Upper lobe of left lung (tissue), 6 donors: Measurements from ENCODE around the gene ZNF385B. TPM values are rescaled to one million over a fixed set of nuclear protein-coding genes. Genes with fewer than 3 reads are reported as not detected.

Experiments used
- ATAC-seq, 2 donors: fragments of 200-7000 bp; cut with Tn5 transposase; one replicate each; pipeline ENCODE4 v1.9.1; 2022; ENCODE audit warnings: mild to moderate bottlenecking in 2 of 2, moderate library complexity in 2 of 2; ENCODE audit not compliant: low FRiP score in 2 of 2
- DNase-seq, 2 donors: peaks; one replicate each; pipeline ENCODE4 v3.0.0-alpha.2; 2019 to 2020
- H3K27ac ChIP-seq, 4 donors: fragments of 200-600 bp; sonication (generic); one replicate each; pipeline ENCODE4 v1.5.1; 2016 to 2019
- H3K27me3 ChIP-seq, 4 donors: fragments of 200-600 bp; sonication (generic); one replicate each; pipeline ENCODE4 v1.5.1; 2017 to 2019
- H3K36me3 ChIP-seq, 4 donors: fragments of 200-600 bp; sonication (generic); one replicate each; pipeline ENCODE4 v1.5.1; 2016 to 2019
- H3K4me1 ChIP-seq, 4 donors: fragments of 200-600 bp; sonication (generic); one replicate each; pipeline ENCODE4 v1.5.1; 2018 to 2019
- H3K4me3 ChIP-seq, 4 donors: fragments of 200-600 bp; sonication (generic); one replicate each; pipeline ENCODE4 v1.5.1; 2017 to 2019; ENCODE audit warnings: mild to moderate bottlenecking in 2 of 4, moderate library complexity in 1 of 4
- H3K9me3 ChIP-seq, 4 donors: fragments of 200-600 bp; sonication (generic); one replicate each; pipeline ENCODE4 v1.5.1; 2018 to 2019
- CTCF ChIP-seq, 6 experiments: fragments of 450-650 bp in 4 of 6; fragments of 200-600 bp in 2 of 6; sonication (generic) in 2 of 6; IDR thresholded peaks; one replicate each; pipeline ENCODE4 v1.5.1; 2016 to 2019; ENCODE audit warnings: antibody characterized with exemption in 6 of 6
- EP300 ChIP-seq, 4 donors: sonication (generic); formaldehyde crosslinking; IDR thresholded peaks; one replicate each; pipeline ENCODE4 v1.5.1; 2017; ENCODE audit warnings: antibody characterized with exemption in 4 of 4, control low read depth in 2 of 4
- POLR2A ChIP-seq, 4 donors: fragments of 450-650 bp; IDR thresholded peaks; one replicate each; pipeline ENCODE4 v1.5.1; 2016 to 2017; ENCODE audit warnings: antibody characterized with exemption in 4 of 4, mild to moderate bottlenecking in 2 of 4
- POLR2AphosphoS5 ChIP-seq, 2 donors: sonication (generic); formaldehyde crosslinking; IDR thresholded peaks; one replicate each; pipeline ENCODE4 v1.5.1; 2017; ENCODE audit warnings: antibody characterized with exemption in 2 of 2
- WGBS, 2 donors: methylation state at CpG; one replicate each; pipeline ENCODE4 v1.1.5; 2017 to 2018; 5-methylcytosine and 5-hydroxymethylcytosine counted together
- total RNA-seq, 6 donors: library from RNA; depleted of rRNA in 4 of 6; stranded (reverse); fragments of >200 nt in 4 of 6; gene quantifications; one replicate each; pipeline versions ENCODE4 v1.1.0 to v1.2.1, GENCODE V29; 2016 to 2021
- donor health status: DM: no; HTN: no; CAD: no; lungs with moderate emphysema.
- donor health status: DM: no; HTN: yes; CAD: no; lungs with severe emphysema.

The ZNF385B gene
- total RNA-seq, 6 donors from 2014 or later: 22.1 to 93.5 (median 40.2) TPM

- 64 to 66% methylated on average over 3 of the region's 3 CpGs for WGBS, 2 donors
- no peak overlapping the region for H3K27ac ChIP-seq
- H3K4me1 ChIP-seq: peaks cover 0 to 26% (median 5%) of the 10 kb centered on the region in 4 donors
- H3K4me3 ChIP-seq: no peak overlapping the region
- H3K36me3 ChIP-seq: no peaks in the 10 kb centered on the region
- no peaks in the 10 kb centered on the region for H3K9me3 ChIP-seq
- H3K27me3 ChIP-seq: no peaks in the 10 kb centered on the region
- TF ChIP-seq CTCF (IDR thresholded peaks at IDR 0.05) (no peak), EP300 (IDR thresholded peaks at IDR 0.05) (no peak), POLR2A (IDR thresholded peaks at IDR 0.05) (no peak), POLR2AphosphoS5 (IDR thresholded peaks at IDR 0.05) (no peak)
- DNase-seq (no peak), ATAC-seq (no peak)
These were observed 287.3 kb downstream of the ZNF385B start for GRCh38 chr2:179574061-179574519.

DNA sequence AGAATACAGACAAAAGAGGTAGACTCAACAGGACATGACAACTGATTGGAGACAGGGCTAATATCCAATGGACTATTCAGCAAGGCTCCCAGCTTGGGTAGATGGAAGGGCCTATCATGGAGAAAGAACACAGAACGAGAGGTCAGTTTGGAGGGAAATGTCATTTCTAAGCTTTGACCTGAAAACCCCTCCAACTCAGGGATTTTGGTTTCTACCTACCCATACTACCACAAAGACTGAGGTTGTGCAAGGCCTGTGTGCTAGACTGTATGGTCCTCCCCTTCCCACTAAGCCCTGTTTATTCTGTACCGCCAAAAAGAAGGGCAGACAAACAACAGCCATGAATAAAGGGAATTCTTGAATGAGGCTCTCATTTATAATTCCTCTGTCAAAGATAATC, 288.9 kb downstream of the ZNF385B start:
- H3K27me3 ChIP-seq: no peaks in the 10 kb centered on the region
- H3K36me3 ChIP-seq: no peaks in the 10 kb centered on the region
- WGBS, 2 donors: 93 to 95% methylated on average over 2 of the region's 2 CpGs
- H3K4me1 ChIP-seq: peaks cover 0 to 24% (median 5%) of the 10 kb centered on the region in 4 donors
- TF ChIP-seq POLR2A (IDR thresholded peaks at IDR 0.05) (no peak), CTCF (IDR thresholded peaks at IDR 0.05) (no peak), POLR2AphosphoS5 (IDR thresholded peaks at IDR 0.05) (no peak), EP300 (IDR thresholded peaks at IDR 0.05) (no peak)
- no peak for DNase-seq
- H3K27ac ChIP-seq: peak overlapping the region in 1 of 4 donors; percentile 60
- no peak overlapping the region for H3K4me3 ChIP-seq
- no peak for ATAC-seq
- H3K9me3 ChIP-seq: no peaks in the 10 kb centered on the region

DNA sequence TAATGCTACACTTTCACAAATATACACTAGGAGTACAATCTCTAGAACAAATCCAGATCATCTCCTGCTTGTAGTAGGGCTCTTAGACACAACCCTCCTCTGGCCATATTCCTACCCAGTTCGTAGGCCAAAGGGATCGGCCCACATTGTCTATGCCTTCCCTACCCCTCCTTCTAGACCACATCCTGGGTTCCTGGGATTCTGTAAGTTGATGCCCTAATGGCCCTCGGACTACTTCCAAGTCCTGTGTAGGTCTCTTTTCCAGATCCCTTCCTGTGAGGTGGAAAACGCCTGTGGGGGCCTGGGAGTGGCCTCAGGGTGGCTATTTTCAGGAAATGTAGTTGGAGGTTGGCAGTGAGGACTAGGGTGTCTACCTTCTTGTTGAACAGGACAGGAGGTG, 289.7 kb downstream of the ZNF385B start:
- Histone ChIP-seq H3K36me3 (no peaks in the 10 kb centered on the region), H3K9me3 (no peaks in the 10 kb centered on the region), H3K27ac (peak overlapping the region in 2 of 4 donors; percentile 42 to 60), H3K4me3 (no peak overlapping the region), H3K4me1 (peaks cover 0 to 24% (median 5%) of the 10 kb centered on the region in 4 donors), H3K27me3 (no peaks in the 10 kb centered on the region)
- ATAC-seq (peak in 1 of 2 donors; percentile 31), DNase-seq (no peak)
- TF ChIP-seq EP300 (IDR thresholded peaks at IDR 0.05) (no peak), POLR2A (IDR thresholded peaks at IDR 0.05) (no peak), CTCF (IDR thresholded peaks at IDR 0.05) (no peak), POLR2AphosphoS5 (IDR thresholded peaks at IDR 0.05) (no peak)
- WGBS, 2 donors: 70 to 76% methylated on average over 4 of the region's 4 CpGs

DNA sequence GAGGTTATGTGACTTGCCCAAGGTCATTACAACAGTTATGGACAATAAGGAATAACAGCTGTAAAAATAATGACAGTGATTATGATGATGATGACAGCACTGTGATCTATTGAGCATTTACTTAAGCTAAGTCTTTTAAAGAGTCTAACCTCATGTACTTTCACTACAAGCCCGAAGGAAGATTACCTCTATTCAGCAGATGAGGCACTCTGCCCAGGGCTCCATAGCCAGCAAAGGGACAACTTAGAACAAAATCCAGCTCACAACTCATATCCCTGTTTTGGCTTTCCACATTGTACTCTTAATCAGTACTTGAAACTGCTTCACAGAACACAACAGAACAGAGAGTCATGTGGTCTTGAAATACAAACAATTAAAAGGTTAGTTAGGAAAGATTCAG, 290.2 kb downstream of the ZNF385B start:
- TF ChIP-seq POLR2AphosphoS5 (IDR thresholded peaks at IDR 0.05): no peak
- no peak for TF ChIP-seq CTCF (IDR thresholded peaks at IDR 0.05)
- TF ChIP-seq POLR2A (IDR thresholded peaks at IDR 0.05): no peak
- no peak for TF ChIP-seq EP300 (IDR thresholded peaks at IDR 0.05)
- ATAC-seq (peak; percentile 20 to 56), DNase-seq (no peak)
- Histone ChIP-seq H3K9me3 (no peaks in the 10 kb centered on the region), H3K4me3 (no peak overlapping the region), H3K4me1 (peaks cover 0 to 24% (median 5%) of the 10 kb centered on the region in 4 donors), H3K27me3 (no peaks in the 10 kb centered on the region), H3K36me3 (no peaks in the 10 kb centered on the region), H3K27ac (peak overlapping the region in 1 of 4 donors; percentile 0)
- 47 to 57% methylated on average over 1 of the region's 1 CpG for WGBS, 2 donors

DNA sequence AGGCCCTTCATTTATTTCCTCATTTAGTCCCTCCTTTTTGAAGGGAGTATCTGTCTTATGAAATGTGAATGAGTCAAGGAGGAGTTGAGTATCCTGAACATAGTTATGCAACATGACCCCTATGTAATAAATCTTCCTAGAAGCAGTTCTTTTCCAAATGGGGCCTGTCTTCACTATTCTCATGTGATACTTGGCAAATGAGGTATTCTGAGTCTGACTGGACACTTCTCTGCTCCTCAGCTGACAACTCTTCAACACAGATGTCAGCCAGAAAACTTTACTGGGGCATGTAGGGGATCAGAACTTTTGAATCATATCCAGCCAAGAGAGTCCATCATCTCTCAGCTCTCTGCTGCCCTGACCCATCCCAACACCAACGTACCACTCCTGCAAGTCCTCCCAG, 291.6 kb downstream of the ZNF385B start:
- peak; percentile 61 to 84 for ATAC-seq
- Histone ChIP-seq H3K27ac (peak overlapping the region in 1 of 4 donors; percentile 20), H3K9me3 (no peaks in the 10 kb centered on the region), H3K4me1 (peaks cover 0 to 24% (median 5%) of the 10 kb centered on the region in 4 donors), H3K4me3 (no peak overlapping the region), H3K36me3 (no peaks in the 10 kb centered on the region), H3K27me3 (no peaks in the 10 kb centered on the region)
- 75 to 92% methylated on average over 1 of the region's 1 CpG for WGBS, 2 donors
- DNase-seq: no peak
- no peak for TF ChIP-seq CTCF (IDR thresholded peaks at IDR 0.05)
- TF ChIP-seq EP300 (IDR thresholded peaks at IDR 0.05): no peak
